Endodermal cell (in vitro differentiated cells): ENCODE measurements around the gene SHMT1. TPM values are rescaled to one million over a fixed set of nuclear protein-coding genes. Genes with fewer than 3 reads are reported as not detected.
"Not testable (repeated sequence)": the region's sequence is repeated elsewhere in the genome, so short reads cannot be mapped to it uniquely, and the experiment has no call there.

Experiments
- DNase-seq: peaks from one replicate; pipeline ENCODE4 v3.0.0-alpha.2; 2017
- H3K27ac ChIP-seq: 2 replicates; pipeline ENCODE4 v1.5.1; 2013; ENCODE audit warnings: mild to moderate bottlenecking, low read depth, low read length, moderate library complexity
- H3K27me3 ChIP-seq: 2 replicates; pipeline ENCODE4 v1.6.1; 2013; ENCODE audit warnings: mild to moderate bottlenecking, low read length, moderate library complexity; ENCODE audit not compliant: insufficient read depth, control insufficient read depth, poor library complexity, severe bottlenecking
- H3K36me3 ChIP-seq: 2 replicates; pipeline ENCODE4 v1.7.0; 2013; ENCODE audit warnings: mild to moderate bottlenecking, low read length, moderate library complexity; ENCODE audit not compliant: control insufficient read depth, insufficient read depth
- H3K4me1 ChIP-seq: one replicate; pipeline ENCODE4 v1.7.0; 2013; ENCODE audit warnings: low read length; ENCODE audit not compliant: control insufficient read depth, insufficient read depth
- H3K4me3 ChIP-seq: 2 replicates; pipeline ENCODE4 v1.5.1; 2013; ENCODE audit warnings: mild to moderate bottlenecking, low read length, moderate library complexity
- H3K9ac ChIP-seq: 2 replicates; pipeline ENCODE4 v1.6.1; 2013; ENCODE audit warnings: mild to moderate bottlenecking, low read length, moderate library complexity; ENCODE audit not compliant: poor library complexity, severe bottlenecking; ENCODE audit errors: extremely low read depth
- H3K9me3 ChIP-seq: 2 replicates; pipeline ENCODE4 v1.6.1; 2013; ENCODE audit warnings: mild to moderate bottlenecking, low read length, moderate library complexity; ENCODE audit not compliant: control insufficient read depth
- H3K27ac Mint-ChIP-seq: 2 replicates; pipeline ENCODE4 v1.8.0; 2020; ENCODE audit warnings: mixed read lengths
- H3K27me3 Mint-ChIP-seq: 2 replicates; pipeline ENCODE4 v1.8.0; 2021; ENCODE audit warnings: mild to moderate bottlenecking, mixed read lengths; ENCODE audit not compliant: insufficient read depth
- H3K36me3 Mint-ChIP-seq: 2 replicates; pipeline ENCODE4 v1.8.0; 2020; ENCODE audit warnings: low read depth, mixed read lengths
- H3K4me1 Mint-ChIP-seq: 2 replicates; pipeline ENCODE4 v1.8.0; 2020; ENCODE audit warnings: mixed read lengths
- H3K4me3 Mint-ChIP-seq: 2 replicates; pipeline ENCODE4 v1.8.0; 2020; ENCODE audit warnings: mild to moderate bottlenecking, moderate library complexity, mixed read lengths
- H3K9me3 Mint-ChIP-seq: 2 replicates; pipeline ENCODE4 v1.8.0; 2020; ENCODE audit warnings: mild to moderate bottlenecking, mixed read lengths
- WGBS, 2 experiments: methylation state at CpG; one replicate each; pipeline versions ENCODE4 v1.1.5 to v1.1.7; 2013; ENCODE audit warnings: missing lambda C conversion rate in 2 of 2, mixed read lengths in 1 of 2; ENCODE audit not compliant: insufficient coverage in 1 of 2, insufficient read length in 1 of 2; 5-methylcytosine and 5-hydroxymethylcytosine counted together
- total RNA-seq, 2 donors: library from RNA; stranded (reverse); fragmentation: NEBNext Ultra II Directional in 1 of 2; extraction: Animal tissue kit (Norgen Biotek cat#: 25700) in 1 of 2; gene quantifications; 2 replicates in 1 of 2; 3 replicates in 1 of 2; pipeline ENCODE4 v1.2.1, GENCODE V29; 2021
- TF ChIP-seq, protein P1 (sequence below): fragments of 200-600 bp; sonication (generic); conservative IDR thresholded peaks from 2 replicates; pipeline ENCODE4 v1.5.0; 2021; ENCODE audit warnings: antibody characterized with exemption, mild to moderate bottlenecking

Gene SHMT1
- total RNA-seq, 2 donors from 2014 or later: 38.5 to 40.9 TPM

DNA sequence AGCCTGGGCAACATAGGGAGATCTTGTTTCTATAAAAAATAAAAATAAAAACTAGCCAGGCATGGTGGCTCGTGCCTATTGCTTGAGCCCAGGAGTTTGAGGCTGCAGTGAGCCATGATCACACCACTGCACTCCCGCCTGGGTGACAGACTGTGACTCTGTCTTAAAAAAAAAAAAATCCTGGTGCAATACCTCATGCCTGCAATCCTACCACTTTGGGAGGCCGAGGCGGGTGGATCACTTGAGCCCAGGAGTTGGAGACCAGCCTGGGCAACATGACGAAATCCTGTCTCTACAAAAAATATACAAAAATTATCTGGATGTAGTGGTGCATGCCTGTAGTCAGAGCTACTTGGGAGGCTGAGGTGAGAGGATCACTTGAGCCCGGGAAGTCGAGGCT, 20.9 kb upstream of the SHMT1 start:
- H3K27ac Mint-ChIP-seq, H3K36me3 Mint-ChIP-seq, H3K4me1 Mint-ChIP-seq, H3K27ac ChIP-seq, H3K4me3 Mint-ChIP-seq, H3K36me3 ChIP-seq, H3K4me1 ChIP-seq, H3K9me3 Mint-ChIP-seq, H3K9me3 ChIP-seq, H3K27me3 ChIP-seq, DNase-seq, H3K9ac ChIP-seq, H3K4me3 ChIP-seq: not testable (repeated sequence)
- peaks cover 12% of the 10 kb centered on the region for H3K27me3 Mint-ChIP-seq
- 91 to 92% methylated on average over 3 to 4 of the region's 7 CpGs for WGBS, 2 experiments

DNA sequence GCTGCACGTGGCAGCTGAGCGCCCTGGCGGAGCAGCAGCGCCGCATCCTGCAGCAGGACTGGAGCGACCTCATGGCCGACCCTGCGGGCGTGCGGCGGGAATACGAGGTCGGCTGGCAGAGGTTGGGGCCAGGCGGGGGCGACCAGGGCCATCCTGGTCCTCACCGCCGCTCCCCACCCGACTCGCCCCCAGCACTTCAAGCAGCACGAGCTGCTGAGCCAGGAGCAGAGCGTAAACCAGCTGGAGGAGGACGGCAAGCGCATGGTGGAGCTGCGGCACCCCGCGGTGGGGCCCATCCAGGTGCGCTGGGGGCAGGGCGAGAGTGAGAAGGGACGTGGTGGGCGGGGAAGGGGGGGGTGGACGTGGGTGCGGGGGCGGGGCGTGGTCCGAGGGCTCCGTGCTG, 19.7 kb upstream of the SHMT1 start:
- H3K9ac ChIP-seq, H3K36me3 ChIP-seq, H3K27ac Mint-ChIP-seq, H3K4me1 Mint-ChIP-seq, H3K36me3 Mint-ChIP-seq, H3K9me3 ChIP-seq, H3K4me3 Mint-ChIP-seq, H3K27me3 ChIP-seq, H3K4me3 ChIP-seq, H3K27ac ChIP-seq, H3K4me1 ChIP-seq, H3K9me3 Mint-ChIP-seq: not testable (repeated sequence)
- peak; percentile 73 for DNase-seq
- peaks cover 12% of the 10 kb centered on the region for H3K27me3 Mint-ChIP-seq
- 88 to 93% methylated on average over 26 to 31 of the region's 36 CpGs for WGBS, 2 experiments

DNA sequence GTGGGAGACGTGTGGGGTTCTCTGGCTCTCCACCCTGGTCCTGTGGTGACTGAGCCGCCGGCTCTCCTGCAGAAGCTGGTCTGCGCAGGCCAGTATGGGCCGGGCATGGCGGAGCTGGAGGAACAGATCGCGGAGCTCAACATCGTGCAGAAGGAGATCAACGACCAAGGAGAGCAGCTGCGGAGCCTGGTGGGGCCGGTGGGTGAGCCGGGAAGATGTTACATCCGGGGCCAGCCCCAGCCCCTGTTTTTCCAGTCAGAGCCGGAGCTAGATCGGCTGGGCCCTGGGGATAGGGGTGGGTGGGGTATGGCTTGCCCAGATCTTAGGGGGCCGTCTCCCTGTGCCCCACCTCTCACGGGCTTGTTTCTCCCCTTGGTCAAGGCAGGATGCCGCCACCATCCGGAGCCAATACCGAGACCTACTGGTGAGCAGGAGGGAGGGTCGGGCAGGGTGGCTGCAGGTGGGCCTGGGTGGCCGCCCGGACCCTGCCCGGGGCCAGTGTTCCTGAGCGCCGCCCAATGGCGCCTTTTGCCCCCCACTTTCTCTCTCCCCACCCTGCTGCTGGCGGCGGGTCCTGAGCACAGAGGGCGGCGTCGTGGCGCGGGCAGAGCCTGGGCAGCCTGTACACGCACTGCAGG, 19.2 kb upstream of the SHMT1 start:
- no peaks in the 10 kb centered on the region for H3K27me3 ChIP-seq
- DNase-seq: peak; percentile 55
- no peak overlapping the region for H3K27ac Mint-ChIP-seq
- H3K4me3 ChIP-seq: no peak overlapping the region
- H3K4me1 ChIP-seq: no peaks in the 10 kb centered on the region
- no peaks in the 10 kb centered on the region for H3K9me3 ChIP-seq
- H3K9me3 Mint-ChIP-seq: no peaks in the 10 kb centered on the region
- H3K4me1 Mint-ChIP-seq: no peaks in the 10 kb centered on the region
- no peak overlapping the region for H3K27ac ChIP-seq
- peaks cover 12% of the 10 kb centered on the region for H3K27me3 Mint-ChIP-seq
- no peaks in the 10 kb centered on the region for H3K36me3 ChIP-seq
- H3K9ac ChIP-seq: no peak overlapping the region
- no peaks in the 10 kb centered on the region for H3K36me3 Mint-ChIP-seq
- TF ChIP-seq, protein P1, sequence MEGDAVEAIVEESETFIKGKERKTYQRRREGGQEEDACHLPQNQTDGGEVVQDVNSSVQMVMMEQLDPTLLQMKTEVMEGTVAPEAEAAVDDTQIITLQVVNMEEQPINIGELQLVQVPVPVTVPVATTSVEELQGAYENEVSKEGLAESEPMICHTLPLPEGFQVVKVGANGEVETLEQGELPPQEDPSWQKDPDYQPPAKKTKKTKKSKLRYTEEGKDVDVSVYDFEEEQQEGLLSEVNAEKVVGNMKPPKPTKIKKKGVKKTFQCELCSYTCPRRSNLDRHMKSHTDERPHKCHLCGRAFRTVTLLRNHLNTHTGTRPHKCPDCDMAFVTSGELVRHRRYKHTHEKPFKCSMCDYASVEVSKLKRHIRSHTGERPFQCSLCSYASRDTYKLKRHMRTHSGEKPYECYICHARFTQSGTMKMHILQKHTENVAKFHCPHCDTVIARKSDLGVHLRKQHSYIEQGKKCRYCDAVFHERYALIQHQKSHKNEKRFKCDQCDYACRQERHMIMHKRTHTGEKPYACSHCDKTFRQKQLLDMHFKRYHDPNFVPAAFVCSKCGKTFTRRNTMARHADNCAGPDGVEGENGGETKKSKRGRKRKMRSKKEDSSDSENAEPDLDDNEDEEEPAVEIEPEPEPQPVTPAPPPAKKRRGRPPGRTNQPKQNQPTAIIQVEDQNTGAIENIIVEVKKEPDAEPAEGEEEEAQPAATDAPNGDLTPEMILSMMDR: no peak
- no peak overlapping the region for H3K4me3 Mint-ChIP-seq
- WGBS, 2 experiments: 94 to 95% methylated on average over 17 to 36 of the region's 36 CpGs

DNA sequence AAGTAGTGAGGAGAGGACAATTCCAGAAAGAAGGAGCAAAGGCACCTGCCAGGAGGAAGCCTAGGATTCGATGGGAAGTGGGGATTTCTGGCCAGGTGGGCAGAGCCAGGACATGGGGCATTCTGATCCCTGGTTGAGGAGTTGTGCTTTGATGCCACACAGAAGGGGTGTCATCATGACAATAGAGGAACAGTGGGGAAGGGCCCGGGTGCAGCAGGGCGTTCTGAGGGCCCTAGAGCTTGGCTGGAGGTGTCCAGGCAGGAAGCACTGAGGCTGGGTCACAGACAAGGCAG, 18.5 kb upstream of the SHMT1 start:
- H3K4me3 Mint-ChIP-seq: no peak overlapping the region

More for the DNA sequence above, 18.5 kb upstream of the SHMT1 start:
- TF ChIP-seq, protein P1: no peak
- WGBS, 2 experiments: 85 to 86% methylated on average over 3 of the region's 3 CpGs
- Histone ChIP-seq H3K4me1 (no peaks in the 10 kb centered on the region), H3K27me3 (no peaks in the 10 kb centered on the region), H3K36me3 (no peaks in the 10 kb centered on the region), H3K27ac (no peak overlapping the region), H3K4me3 (no peak overlapping the region), H3K9ac (no peak overlapping the region), H3K9me3 (no peaks in the 10 kb centered on the region)
- H3K36me3 Mint-ChIP-seq: no peaks in the 10 kb centered on the region
- no peaks in the 10 kb centered on the region for H3K9me3 Mint-ChIP-seq
- H3K27ac Mint-ChIP-seq: no peak overlapping the region
- H3K27me3 Mint-ChIP-seq: peaks cover 12% of the 10 kb centered on the region
- no peaks in the 10 kb centered on the region for H3K4me1 Mint-ChIP-seq
- no peak for DNase-seq
